ENCODE results near the gene GALNT18. TPM values are rescaled to one million over a fixed set of nuclear protein-coding genes. Genes with fewer than 3 reads are reported as not detected.

The GALNT18 gene
- total RNA-seq, 1 experiment from 2014 or later, result 14.1 TPM

DNA sequence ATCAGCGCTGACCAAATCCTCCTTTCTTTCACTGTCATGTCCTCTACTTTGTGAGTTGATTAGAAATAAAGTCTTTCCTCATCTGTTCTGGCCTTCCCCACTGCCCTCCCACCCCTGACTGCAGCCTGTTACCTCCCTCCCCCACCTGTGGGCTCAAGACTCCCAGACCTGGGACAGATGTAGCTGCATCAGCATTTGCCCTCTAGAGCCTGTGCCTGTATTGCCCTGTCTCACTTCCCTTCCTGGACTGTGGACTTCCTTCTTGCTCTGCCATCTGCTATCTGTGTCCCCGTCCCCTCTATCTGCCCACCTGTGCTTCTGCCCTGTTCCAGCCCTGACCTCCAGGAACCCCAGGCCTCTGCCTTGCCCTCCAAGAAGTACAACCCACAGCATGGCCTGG, 122.5 kb downstream of the GALNT18 start:
- Mint-ChIP-seq H3K4me1 (ENCODE audit: insufficient read depth, unreplicated experiment) (no peaks in the 10 kb centered on the region), H3K4me3 (ENCODE audit: unreplicated experiment) (no peak overlapping the region), H3K27me3 (ENCODE audit: insufficient read depth, unreplicated experiment) (no peaks in the 10 kb centered on the region), H3K27ac (ENCODE audit: low read depth, unreplicated experiment) (no peak overlapping the region), H3K36me3 (ENCODE audit: insufficient read depth, unreplicated experiment) (no peaks in the 10 kb centered on the region), H3K9me3 (ENCODE audit: unreplicated experiment) (no peaks in the 10 kb centered on the region)
- intact Hi-C loops (cut with micrococcal nuclease), result no loop called here
- ChIA-PET CTCF (no interaction called here), POLR2A (no interaction called here)
- BruUV-seq (replicated peaks), result no TSS peak
- no peak for DNase-seq (ENCODE audit: unreplicated experiment)
- no peak for TF ChIP-seq CTCF (IDR thresholded peaks at IDR 0.05; ENCODE audit: unreplicated experiment)

DNA sequence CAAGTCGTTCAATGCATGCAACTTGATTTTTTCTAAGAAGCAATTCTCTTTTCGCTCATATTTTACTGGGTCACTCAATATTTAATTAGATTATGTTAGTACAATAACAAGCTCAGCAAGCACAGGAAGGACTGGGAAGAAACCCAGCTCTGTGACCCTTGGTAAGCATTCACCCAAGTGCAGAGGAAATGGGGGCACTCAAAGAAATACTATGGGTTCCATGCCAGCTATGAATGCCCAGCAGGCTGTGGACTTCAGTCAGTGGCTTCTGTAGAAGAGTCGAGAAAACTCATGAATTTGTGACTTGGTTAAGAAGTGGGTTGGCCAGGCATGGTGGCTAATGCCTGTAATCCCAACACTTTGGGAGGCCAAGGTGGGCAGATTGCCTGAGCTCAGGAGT, 123.6 kb downstream of the GALNT18 start:
- CTCF ChIA-PET, result interaction anchor here (0.6 to 0.9 kb wide), 3 partner anchors 21 to 73 kb away, joined by 3 read pairs; no protein-coding TSS in a partner anchor
- Mint-ChIP-seq H3K4me1 (ENCODE audit: insufficient read depth, unreplicated experiment) (no peaks in the 10 kb centered on the region), H3K36me3 (ENCODE audit: insufficient read depth, unreplicated experiment) (no peaks in the 10 kb centered on the region), H3K27me3 (ENCODE audit: insufficient read depth, unreplicated experiment) (no peaks in the 10 kb centered on the region), H3K4me3 (ENCODE audit: unreplicated experiment) (no peak overlapping the region), H3K9me3 (ENCODE audit: unreplicated experiment) (no peaks in the 10 kb centered on the region), H3K27ac (ENCODE audit: low read depth, unreplicated experiment) (no peak overlapping the region)
- no peak for TF ChIP-seq CTCF (IDR thresholded peaks at IDR 0.05; ENCODE audit: unreplicated experiment)
- intact Hi-C loops (cut with micrococcal nuclease), result no loop called here
- POLR2A ChIA-PET, result no interaction called here
- BruUV-seq (replicated peaks), result no TSS peak
- no peak for DNase-seq (ENCODE audit: unreplicated experiment)

GRCh38 chr11:11496879-11497278, 124.9 kb downstream of the GALNT18 start:
- no TSS peak for BruUV-seq (replicated peaks)
- Mint-ChIP-seq H3K4me3 (ENCODE audit: unreplicated experiment) (no peak overlapping the region), H3K9me3 (ENCODE audit: unreplicated experiment) (no peaks in the 10 kb centered on the region), H3K27me3 (ENCODE audit: insufficient read depth, unreplicated experiment) (no peaks in the 10 kb centered on the region), H3K4me1 (ENCODE audit: insufficient read depth, unreplicated experiment) (no peaks in the 10 kb centered on the region), H3K36me3 (ENCODE audit: insufficient read depth, unreplicated experiment) (no peaks in the 10 kb centered on the region), H3K27ac (ENCODE audit: low read depth, unreplicated experiment) (no peak overlapping the region)
- ChIA-PET CTCF (no interaction called here), POLR2A (no interaction called here)
- intact Hi-C loops (cut with micrococcal nuclease), result no loop called here
- DNase-seq (ENCODE audit: unreplicated experiment), result no peak
- TF ChIP-seq CTCF (IDR thresholded peaks at IDR 0.05; ENCODE audit: unreplicated experiment), result no peak

GRCh38 chr11:11494348-11494747, 127.5 kb downstream of the GALNT18 start:
- no peaks in the 10 kb centered on the region for H3K36me3 Mint-ChIP-seq (ENCODE audit: insufficient read depth, unreplicated experiment)
- H3K4me3 Mint-ChIP-seq (ENCODE audit: unreplicated experiment), result no peak overlapping the region
- no peaks in the 10 kb centered on the region for H3K4me1 Mint-ChIP-seq (ENCODE audit: insufficient read depth, unreplicated experiment)
- TF ChIP-seq CTCF (IDR thresholded peaks at IDR 0.05; ENCODE audit: unreplicated experiment), result no peak
- intact Hi-C loops (cut with micrococcal nuclease), result no loop called here
- CTCF ChIA-PET, result interaction anchor here (0.6 to 1.1 kb wide), 3 partner anchors 11 to 293 kb away, joined by 3 to 4 read pairs (median 3); no protein-coding TSS in a partner anchor
- H3K9me3 Mint-ChIP-seq (ENCODE audit: unreplicated experiment), result no peaks in the 10 kb centered on the region
- BruUV-seq (replicated peaks), result no TSS peak
- no peak overlapping the region for H3K27ac Mint-ChIP-seq (ENCODE audit: low read depth, unreplicated experiment)
- H3K27me3 Mint-ChIP-seq (ENCODE audit: insufficient read depth, unreplicated experiment), result no peaks in the 10 kb centered on the region
- no peak for DNase-seq (ENCODE audit: unreplicated experiment)
- POLR2A ChIA-PET, result interaction anchor here (0.6 kb wide), 1 partner anchor 98 kb away, joined by 3 read pairs; no protein-coding TSS in a partner anchor

All from MCF 10A (cell line).